NCI-H524 treated with DMSO at 0.1 percent for 48 hours (cell line): ENCODE results near the gene HBA1.
"Not testable (repeated sequence)": the region's sequence is repeated elsewhere in the genome, so short reads cannot be mapped to it uniquely, and the experiment has no call there.

Experiments
- DNase-seq: peaks from one replicate; lab custom pipeline; 2025; lab: John Stamatoyannopoulos, UW

Gene HBA1

GRCh38 chr16:211631-212180 lies 35.2 kb downstream of the HBA1 start:
- not testable (repeated sequence) for DNase-seq

GRCh38 chr16:212999-213398 lies 36.5 kb downstream of the HBA1 start:
- no peak for DNase-seq

GRCh38 chr16:220021-220420 lies 43.5 kb downstream of the HBA1 start:
- no peak for DNase-seq
